ENCODE measurements around the gene COL12A1.

- TF ChIP-seq EP300 (IDR thresholded peaks at IDR 0.05; ENCODE audit: low read depth in 2 of 2, low read length in 2 of 2), result no peak
- TF ChIP-seq EP300 (CRISPR knock-in tag; IDR thresholded peaks at IDR 0.05; ENCODE audit: borderline replicate concordance), result no peak
- no peak for TF ChIP-seq ASH2L (IDR thresholded peaks at IDR 0.05; ENCODE audit: insufficient read length, low read depth, low read length)
- no peak for TF ChIP-seq E2F1 (CRISPR knock-in tag; IDR thresholded peaks at IDR 0.05)
- TF ChIP-seq REST (IDR thresholded peaks at IDR 0.05; ENCODE audit: borderline replicate concordance in 1 of 2, low read depth in 1 of 2, low read length in 2 of 2), result no peak
- no peak for TF ChIP-seq SKIL (CRISPR knock-in tag; IDR thresholded peaks at IDR 0.05; ENCODE audit: borderline replicate concordance)
- TF ChIP-seq BRCA1 (CRISPR knock-in tag; IDR thresholded peaks at IDR 0.05), result no peak
- TF ChIP-seq SIN3B (IDR thresholded peaks at IDR 0.05; ENCODE audit: low read length), result no peak
- TF ChIP-seq NFE2 (CRISPR knock-in tag; IDR thresholded peaks at IDR 0.05), result no peak
- no peak for TF ChIP-seq ZNF468 (CRISPR knock-in tag; IDR thresholded peaks at IDR 0.05)
- TF ChIP-seq POLR2AphosphoS5 (IDR thresholded peaks at IDR 0.05; ENCODE audit: low read depth, low read length), result no peak
- no peak for TF ChIP-seq SP2 (CRISPR knock-in tag; IDR thresholded peaks at IDR 0.05)
- TF ChIP-seq ZNF362 (CRISPR knock-in tag; IDR thresholded peaks at IDR 0.05; ENCODE audit: borderline replicate concordance), result no peak
Measured at GRCh38 chr6:75041381-75041780, 164.5 kb downstream of the COL12A1 start.
